ENCODE data around the gene ENTPD8.

GRCh38 chr9:137475666-137476065 lies 34.5 kb upstream of the ENTPD8 start:
- TF ChIP-seq MYC (IDR thresholded peaks at IDR 0.05; ENCODE audit: low read depth, low read length): no peak
- no peak for TF ChIP-seq CTCF (IDR thresholded peaks at IDR 0.05; ENCODE audit: extremely low read depth in 1 of 2, insufficient read depth in 1 of 2, low read depth in 1 of 2, low read length in 2 of 2)
- TF ChIP-seq POLR2A (IDR thresholded peaks at IDR 0.05; ENCODE audit: low read depth, low read length): no peak

Measured in endothelial cell of umbilical vein (primary cell).